ENCODE data around the gene CRTC3.

Gene CRTC3

GRCh38 chr15:90603893-90604292 lies 74.2 kb downstream of the CRTC3 start:
- H3K79me2 ChIP-seq: no peaks in the 10 kb centered on the region
- no peak overlapping the region for H3K9ac ChIP-seq
- H3K4me3 ChIP-seq (ENCODE audit: low read depth, low read length): no peak overlapping the region
- TF ChIP-seq, protein P1, sequence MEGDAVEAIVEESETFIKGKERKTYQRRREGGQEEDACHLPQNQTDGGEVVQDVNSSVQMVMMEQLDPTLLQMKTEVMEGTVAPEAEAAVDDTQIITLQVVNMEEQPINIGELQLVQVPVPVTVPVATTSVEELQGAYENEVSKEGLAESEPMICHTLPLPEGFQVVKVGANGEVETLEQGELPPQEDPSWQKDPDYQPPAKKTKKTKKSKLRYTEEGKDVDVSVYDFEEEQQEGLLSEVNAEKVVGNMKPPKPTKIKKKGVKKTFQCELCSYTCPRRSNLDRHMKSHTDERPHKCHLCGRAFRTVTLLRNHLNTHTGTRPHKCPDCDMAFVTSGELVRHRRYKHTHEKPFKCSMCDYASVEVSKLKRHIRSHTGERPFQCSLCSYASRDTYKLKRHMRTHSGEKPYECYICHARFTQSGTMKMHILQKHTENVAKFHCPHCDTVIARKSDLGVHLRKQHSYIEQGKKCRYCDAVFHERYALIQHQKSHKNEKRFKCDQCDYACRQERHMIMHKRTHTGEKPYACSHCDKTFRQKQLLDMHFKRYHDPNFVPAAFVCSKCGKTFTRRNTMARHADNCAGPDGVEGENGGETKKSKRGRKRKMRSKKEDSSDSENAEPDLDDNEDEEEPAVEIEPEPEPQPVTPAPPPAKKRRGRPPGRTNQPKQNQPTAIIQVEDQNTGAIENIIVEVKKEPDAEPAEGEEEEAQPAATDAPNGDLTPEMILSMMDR (IDR thresholded peaks at IDR 0.05): peak; percentile 13
- H3K9me3 ChIP-seq (ENCODE audit: control insufficient read depth, low read length): no peaks in the 10 kb centered on the region
- H2AFZ ChIP-seq: no peak overlapping the region
- no peaks in the 10 kb centered on the region for H3K36me3 ChIP-seq (ENCODE audit: control insufficient read depth, insufficient read depth, low read length)
- no peaks in the 10 kb centered on the region for H3K4me1 ChIP-seq
- no peaks in the 10 kb centered on the region for H3K27me3 ChIP-seq (ENCODE audit: control insufficient read depth, insufficient read depth, low read length)
- H3K27ac ChIP-seq: no peak overlapping the region
- H3K4me2 ChIP-seq (ENCODE audit: low read length): no peak overlapping the region

DNA sequence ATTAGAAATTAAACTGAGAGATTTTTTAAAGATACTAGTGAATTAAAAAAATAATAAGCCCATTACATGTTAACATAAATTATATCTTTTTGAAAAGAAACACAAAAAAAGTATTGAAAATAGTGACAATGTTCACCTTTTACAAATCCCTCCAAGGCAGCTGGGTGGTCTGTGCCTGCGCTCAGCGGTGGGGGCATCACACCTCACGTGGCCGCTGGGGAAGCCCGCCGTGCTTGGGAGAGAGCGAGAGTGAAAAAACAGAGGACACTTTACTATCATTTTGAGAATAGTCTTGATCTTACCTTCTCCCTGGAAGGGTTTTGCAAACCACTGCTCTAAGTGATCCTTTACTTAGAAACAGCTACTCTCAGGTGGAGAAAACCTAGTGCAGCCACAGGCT lies 76.9 kb downstream of the CRTC3 start:
- Histone ChIP-seq H3K79me2 (no peaks in the 10 kb centered on the region), H3K4me2 (ENCODE audit: low read length) (no peak overlapping the region), H3K4me1 (no peaks in the 10 kb centered on the region), H3K9ac (no peak overlapping the region), H3K4me3 (ENCODE audit: low read depth, low read length) (no peak overlapping the region), H3K9me3 (ENCODE audit: control insufficient read depth, low read length) (no peaks in the 10 kb centered on the region), H2AFZ (no peak overlapping the region), H3K27ac (no peak overlapping the region), H3K36me3 (ENCODE audit: control insufficient read depth, insufficient read depth, low read length) (no peaks in the 10 kb centered on the region), H3K27me3 (ENCODE audit: control insufficient read depth, insufficient read depth, low read length) (no peaks in the 10 kb centered on the region)
- TF ChIP-seq, protein P1 (IDR thresholded peaks at IDR 0.05): no peak

GRCh38 chr15:90607361-90607760 lies 77.6 kb downstream of the CRTC3 start:
- H3K9ac ChIP-seq: no peak overlapping the region
- TF ChIP-seq, protein P1 (IDR thresholded peaks at IDR 0.05): no peak
- no peaks in the 10 kb centered on the region for H3K4me1 ChIP-seq
- H3K27ac ChIP-seq: no peak overlapping the region
- no peak overlapping the region for H2AFZ ChIP-seq
- no peak overlapping the region for H3K4me2 ChIP-seq (ENCODE audit: low read length)
- no peaks in the 10 kb centered on the region for H3K36me3 ChIP-seq (ENCODE audit: control insufficient read depth, insufficient read depth, low read length)
- no peaks in the 10 kb centered on the region for H3K9me3 ChIP-seq (ENCODE audit: control insufficient read depth, low read length)
- no peak overlapping the region for H3K4me3 ChIP-seq (ENCODE audit: low read depth, low read length)
- no peaks in the 10 kb centered on the region for H3K79me2 ChIP-seq
- no peaks in the 10 kb centered on the region for H3K27me3 ChIP-seq (ENCODE audit: control insufficient read depth, insufficient read depth, low read length)

- TF ChIP-seq, protein P1 (IDR thresholded peaks at IDR 0.05): no peak
- no peak overlapping the region for H3K4me2 ChIP-seq (ENCODE audit: low read length)
- H3K27ac ChIP-seq: peak overlapping the region; percentile 36
- H2AFZ ChIP-seq: no peak overlapping the region
- no peaks in the 10 kb centered on the region for H3K79me2 ChIP-seq
- H3K4me3 ChIP-seq (ENCODE audit: low read depth, low read length): no peak overlapping the region
- no peak overlapping the region for H3K9ac ChIP-seq
- no peaks in the 10 kb centered on the region for H3K4me1 ChIP-seq
- H3K36me3 ChIP-seq (ENCODE audit: control insufficient read depth, insufficient read depth, low read length): no peaks in the 10 kb centered on the region
- H3K9me3 ChIP-seq (ENCODE audit: control insufficient read depth, low read length): no peaks in the 10 kb centered on the region
- no peaks in the 10 kb centered on the region for H3K27me3 ChIP-seq (ENCODE audit: control insufficient read depth, insufficient read depth, low read length)
These were observed 79.8 kb downstream of the CRTC3 start for GRCh38 chr15:90609242-90610180.

- TF ChIP-seq, protein P1 (IDR thresholded peaks at IDR 0.05): no peak
- no peaks in the 10 kb centered on the region for H3K9me3 ChIP-seq (ENCODE audit: control insufficient read depth, low read length)
- H2AFZ ChIP-seq: no peak overlapping the region
- no peaks in the 10 kb centered on the region for H3K4me1 ChIP-seq
- H3K79me2 ChIP-seq: no peaks in the 10 kb centered on the region
- H3K4me3 ChIP-seq (ENCODE audit: low read depth, low read length): no peak overlapping the region
- H3K27ac ChIP-seq: peak overlapping the region; percentile 44
- H3K9ac ChIP-seq: no peak overlapping the region
- no peaks in the 10 kb centered on the region for H3K27me3 ChIP-seq (ENCODE audit: control insufficient read depth, insufficient read depth, low read length)
- no peak overlapping the region for H3K4me2 ChIP-seq (ENCODE audit: low read length)
- H3K36me3 ChIP-seq (ENCODE audit: control insufficient read depth, insufficient read depth, low read length): no peaks in the 10 kb centered on the region
These were observed 80.5 kb downstream of the CRTC3 start for GRCh38 chr15:90610190-90610589.

Measured in parathyroid adenoma (tissue), 2 donors.